Measurements from ENCODE around the gene HTR2A.

Gene HTR2A

GRCh38 chr13:46896341-46897137 is at the start of gene HTR2A:
HTR2A (minus strand) TSS chr13:46897053; CDS start chr13:46895906, 1,147 bp downstream.
- DNase-seq (ENCODE audit: low spot score) = no peak
- TF ChIP-seq CTCF (IDR thresholded peaks at IDR 0.05; ENCODE audit: extremely low read depth, missing control alignments) = no peak

- no peak for TF ChIP-seq CTCF (IDR thresholded peaks at IDR 0.05; ENCODE audit: extremely low read depth, missing control alignments)
- no peak for DNase-seq (ENCODE audit: low spot score)
Measured at GRCh38 chr13:46936525-46936924, 39.7 kb upstream of the HTR2A start.

GRCh38 chr13:46934749-46935148 is 37.9 kb upstream of the HTR2A start:
- no peak for DNase-seq (ENCODE audit: low spot score)

DNA sequence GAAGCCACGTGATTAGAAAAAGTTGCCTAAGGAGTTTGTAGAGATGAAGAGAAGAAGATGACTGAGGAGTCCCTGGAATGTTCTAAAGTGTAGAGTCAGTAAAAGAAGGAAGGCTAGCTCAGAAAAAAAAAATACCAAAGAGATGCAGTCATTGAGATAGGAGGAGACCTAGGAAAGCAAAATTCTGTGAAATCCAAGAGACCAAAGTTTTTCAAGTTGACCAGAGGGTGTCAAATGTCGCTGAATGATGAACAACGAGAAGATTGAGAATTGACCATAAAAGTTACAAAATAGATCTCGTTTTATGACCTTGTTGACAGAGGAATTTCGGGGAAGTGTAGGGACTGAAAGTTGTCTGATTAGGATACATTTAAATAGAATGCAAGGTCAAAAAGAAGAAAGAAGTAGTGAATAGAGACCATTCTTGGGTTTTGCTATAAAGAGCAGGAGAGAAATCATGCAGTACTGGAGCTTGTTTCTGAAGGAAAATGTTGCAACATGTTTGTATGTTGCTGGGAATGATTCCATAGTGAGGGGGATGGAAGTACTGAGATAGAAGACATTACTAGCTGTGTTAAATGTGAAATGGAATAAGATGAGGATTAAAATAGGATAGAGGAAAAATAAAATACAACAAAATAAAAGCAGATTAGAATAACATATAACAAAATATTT is 30.2 kb upstream of the HTR2A start:
- TF ChIP-seq CTCF (IDR thresholded peaks at IDR 0.05; ENCODE audit: extremely low read depth, missing control alignments) = no peak
- no peak for DNase-seq (ENCODE audit: low spot score)

More at GRCh38 chr13:46934749-46935148, 37.9 kb upstream of the HTR2A start:
- TF ChIP-seq CTCF (IDR thresholded peaks at IDR 0.05; ENCODE audit: extremely low read depth, missing control alignments) = no peak

- no peak for TF ChIP-seq CTCF (IDR thresholded peaks at IDR 0.05; ENCODE audit: extremely low read depth, missing control alignments)
- DNase-seq (ENCODE audit: low spot score) = no peak
Measured at GRCh38 chr13:46925486-46925885, 28.6 kb upstream of the HTR2A start.

DNA sequence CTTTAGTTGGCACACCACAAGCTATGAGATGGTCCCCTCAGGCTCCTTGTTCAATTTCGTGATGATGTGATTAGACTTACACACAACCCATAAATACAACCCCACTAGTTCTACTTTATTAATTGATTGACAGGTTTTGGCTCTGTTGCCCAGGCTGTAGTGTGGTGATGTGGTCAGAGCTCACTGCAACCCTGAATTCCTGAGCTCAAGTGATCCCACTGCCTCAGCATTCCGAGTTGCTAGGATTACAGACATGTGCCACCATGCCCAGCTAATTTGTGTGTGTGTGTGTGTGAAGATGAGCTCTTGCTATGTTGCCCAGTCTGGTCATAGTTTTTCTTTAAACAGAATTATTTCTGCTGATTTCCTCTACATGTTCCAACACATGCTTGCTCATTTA is 17.5 kb upstream of the HTR2A start:
- no peak for DNase-seq (ENCODE audit: low spot score)
- no peak for TF ChIP-seq CTCF (IDR thresholded peaks at IDR 0.05; ENCODE audit: extremely low read depth, missing control alignments)

DNA sequence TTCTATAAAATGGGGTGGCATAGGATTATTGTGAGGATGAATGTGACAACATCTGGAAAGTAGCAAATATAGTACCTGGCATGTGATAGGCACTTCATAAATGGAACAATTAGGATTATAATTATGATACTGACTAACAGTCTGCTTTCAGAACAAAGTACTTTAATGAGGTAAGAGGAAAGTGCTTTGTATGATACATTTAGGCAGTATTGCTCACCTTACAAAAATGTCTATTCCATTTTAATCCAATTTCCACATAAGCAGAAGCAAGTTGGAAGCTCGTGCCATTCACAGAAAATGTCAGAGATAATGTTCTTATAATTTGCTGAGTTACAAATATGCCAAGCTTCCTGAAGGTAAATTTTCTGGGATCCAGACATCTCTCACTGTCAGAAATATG is 16.9 kb upstream of the HTR2A start:
- DNase-seq (ENCODE audit: low spot score) = no peak
- no peak for TF ChIP-seq CTCF (IDR thresholded peaks at IDR 0.05; ENCODE audit: extremely low read depth, missing control alignments)
